ENCODE measurements around the gene ERGIC1. TPM values are rescaled to one million over a fixed set of nuclear protein-coding genes. Genes with fewer than 3 reads are reported as not detected.
A peak's percentile ranks its signal among the peaks of the same experiment; 100 is the strongest.

ERGIC1 gene
- total RNA-seq, 4 donors from 2014 or later, result 116 to 172 (median 144) TPM

- ATAC-seq, result peak; percentile 38
- no peak for TF ChIP-seq EP300 (IDR thresholded peaks at IDR 0.05)
- no peak for TF ChIP-seq CTCF (IDR thresholded peaks at IDR 0.05)
- no peak for TF ChIP-seq POLR2AphosphoS5 (IDR thresholded peaks at IDR 0.05)
- TF ChIP-seq POLR2A (IDR thresholded peaks at IDR 0.05), result no peak
- H3K27me3 ChIP-seq, result no peaks in the 10 kb centered on the region
- peaks cover 0 to 2% (median 0%) of the 10 kb centered on the region in 3 donors for H3K9me3 ChIP-seq
- H3K27ac ChIP-seq, result peak overlapping the region in 2 of 4 donors; percentile 31 to 41
- no peaks in the 10 kb centered on the region for H3K36me3 ChIP-seq
- peak overlapping the region in 1 of 2 donors; percentile 1 for H3K4me3 ChIP-seq
- WGBS, 2 donors (ENCODE audit: low coverage in 1 of 2), result 0 to 10% methylated on average over 1 to 5 of the region's 16 CpGs
- peaks cover 0 to 15% (median 0%) of the 10 kb centered on the region in 3 donors for H3K4me1 ChIP-seq
These were observed 13.8 kb upstream of the ERGIC1 start for GRCh38 chr5:172820046-172820767.

- 73 to 87% methylated on average over 4 of the region's 6 CpGs for WGBS, 2 donors (ENCODE audit: low coverage in 1 of 2)
- H3K4me3 ChIP-seq, result no peak overlapping the region
- no peak overlapping the region for H3K27ac ChIP-seq
- no peaks in the 10 kb centered on the region for H3K27me3 ChIP-seq
- H3K9me3 ChIP-seq, result peaks cover 0 to 13% (median 0%) of the 10 kb centered on the region in 3 donors
- H3K36me3 ChIP-seq, result no peaks in the 10 kb centered on the region
- TF ChIP-seq POLR2AphosphoS5 (IDR thresholded peaks at IDR 0.05) (no peak), CTCF (IDR thresholded peaks at IDR 0.05) (no peak), EP300 (IDR thresholded peaks at IDR 0.05) (no peak), POLR2A (IDR thresholded peaks at IDR 0.05) (no peak)
- peak; percentile 10 for ATAC-seq
- H3K4me1 ChIP-seq, result peaks cover 0 to 15% (median 0%) of the 10 kb centered on the region in 3 donors
These were observed 12.6 kb upstream of the ERGIC1 start for GRCh38 chr5:172821340-172821985.

DNA sequence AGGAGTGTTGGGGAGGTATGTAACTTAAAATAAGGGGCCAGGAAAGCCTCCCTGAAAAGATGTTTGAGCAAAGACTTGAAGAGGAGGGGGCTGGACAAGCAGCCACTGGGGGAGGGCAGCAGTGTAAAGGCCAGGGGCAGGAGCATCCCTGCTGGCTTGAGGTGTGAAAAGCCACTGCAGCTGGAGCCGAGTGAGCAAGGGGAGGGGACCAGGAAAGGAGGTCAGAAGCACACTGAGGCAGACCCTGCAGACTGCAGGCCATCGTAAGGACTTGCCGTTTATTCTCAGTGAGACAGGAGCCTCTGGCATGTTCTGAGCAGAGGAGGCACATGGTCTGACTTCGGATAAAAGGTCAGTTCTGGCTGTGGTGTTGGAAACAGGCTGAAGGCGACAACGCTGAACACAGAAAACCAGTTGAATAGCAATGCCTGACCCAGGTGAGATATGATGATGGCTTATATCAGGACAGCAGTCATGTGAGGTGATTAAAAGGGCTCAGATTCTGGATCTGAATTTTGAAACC is 10.2 kb upstream of the ERGIC1 start:
- 64% methylated on average over 6 of the region's 6 CpGs; no CpG with 5 or more reads in 1 of the 2 donors for WGBS, 2 donors (ENCODE audit: low coverage in 1 of 2)
- no peak overlapping the region for H3K4me3 ChIP-seq

DNA sequence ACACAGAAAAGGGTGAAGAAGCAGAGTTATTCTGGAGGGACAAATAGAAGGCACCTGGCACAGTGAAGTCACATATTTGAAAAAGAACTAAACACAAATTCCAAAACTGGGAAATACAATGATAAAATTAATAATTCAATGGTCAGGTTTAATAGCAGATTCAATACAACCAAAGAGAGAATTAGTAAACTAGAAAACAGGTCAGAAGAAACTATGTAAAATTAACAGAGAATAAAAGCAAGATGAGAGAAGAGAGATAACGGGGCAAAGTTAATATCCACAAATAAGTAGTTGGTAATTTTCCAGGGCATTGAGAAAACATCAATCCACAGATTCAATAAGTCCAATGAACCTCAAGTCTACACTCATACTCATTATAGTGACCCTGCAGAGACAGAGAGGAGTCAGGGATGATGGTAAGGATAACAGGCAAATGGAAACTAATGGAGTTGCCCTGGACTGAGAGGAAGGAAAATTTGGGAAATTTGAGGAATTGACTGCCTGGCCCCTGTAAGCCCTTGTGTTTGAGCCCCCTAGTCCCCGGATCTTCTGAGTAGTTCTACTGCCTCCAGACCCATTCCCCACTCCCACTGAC is 8.3 kb upstream of the ERGIC1 start:
- Histone ChIP-seq H3K36me3 (no peaks in the 10 kb centered on the region), H3K27me3 (no peaks in the 10 kb centered on the region), H3K4me1 (peaks cover 0 to 2% (median 0%) of the 10 kb centered on the region in 3 donors), H3K9me3 (peaks cover 0 to 13% (median 0%) of the 10 kb centered on the region in 3 donors), H3K27ac (no peak overlapping the region), H3K4me3 (no peak overlapping the region)
- TF ChIP-seq EP300 (IDR thresholded peaks at IDR 0.05) (no peak), CTCF (IDR thresholded peaks at IDR 0.05) (no peak), POLR2AphosphoS5 (IDR thresholded peaks at IDR 0.05) (no peak)
- no peak for ATAC-seq
- 0 to 45% methylated on average over 1 to 2 of the region's 2 CpGs for WGBS, 2 donors (ENCODE audit: low coverage in 1 of 2)

More for the DNA sequence above, 10.2 kb upstream of the ERGIC1 start:
- H3K4me1 ChIP-seq, result peaks cover 0 to 15% (median 0%) of the 10 kb centered on the region in 3 donors
- H3K27me3 ChIP-seq, result no peaks in the 10 kb centered on the region
- TF ChIP-seq POLR2AphosphoS5 (IDR thresholded peaks at IDR 0.05), result no peak
- TF ChIP-seq CTCF (IDR thresholded peaks at IDR 0.05), result no peak
- TF ChIP-seq POLR2A (IDR thresholded peaks at IDR 0.05), result no peak
- no peak for TF ChIP-seq EP300 (IDR thresholded peaks at IDR 0.05)
- H3K27ac ChIP-seq, result no peak overlapping the region
- peaks cover 0 to 13% (median 0%) of the 10 kb centered on the region in 3 donors for H3K9me3 ChIP-seq
- no peak for ATAC-seq
- no peaks in the 10 kb centered on the region for H3K36me3 ChIP-seq

Measured in gastroesophageal sphincter (tissue), 4 donors.